Panc1 (cell line): ENCODE measurements around the gene UBE2E2. TPM values are rescaled to one million over a fixed set of nuclear protein-coding genes. Genes with fewer than 3 reads are reported as not detected.

Experiments
- ATAC-seq: fragments of 200-7000 bp; cut with Tn5 transposase; 2 replicates; pipeline ENCODE4 v1.9.1; 2020; ENCODE audit warnings: mild to moderate bottlenecking, moderate library complexity
- BruUV-seq: library from RNA; stranded (reverse); fragments of 400-500 nt; replicated peaks from 2 replicates; lab custom pipeline; 2021; lab: Mats Ljungman, UMichigan
- CTCF ChIA-PET: fragments of 300-600 bp; sonication (Branson Sonifier 250); formaldehyde crosslinking; loops from one replicate; lab custom pipeline; 2022; ENCODE audit warnings: antibody characterized with exemption; lab: Charles Lee
- POLR2A ChIA-PET: fragments of 300-600 bp; sonication (Branson Sonifier 250); formaldehyde crosslinking; loops from one replicate; lab custom pipeline; 2022; ENCODE audit warnings: antibody characterized with exemption; lab: Charles Lee
- DNase-seq: peaks from one replicate; pipeline ENCODE4 v3.0.0-alpha.2; 2010; ENCODE audit warnings: low read depth, low spot score
- H3K27ac ChIP-seq: 2 replicates; pipeline ENCODE4 v1.5.1; 2011; ENCODE audit warnings: mild to moderate bottlenecking, low read length, inconsistent platforms
- H3K27me3 ChIP-seq: fragments of 200-500 bp; sonication (Bioruptor generic); 2 replicates; pipeline ENCODE4 v1.6.0; 2014; ENCODE audit warnings: low read length, inconsistent platforms; ENCODE audit not compliant: control insufficient read depth, insufficient read depth
- H3K36me3 ChIP-seq: fragments of 200-500 bp; sonication (Bioruptor generic); 2 replicates; pipeline ENCODE4 v1.5.1; 2014; ENCODE audit warnings: inconsistent platforms, mild to moderate bottlenecking, low read length, moderate library complexity; ENCODE audit not compliant: control insufficient read depth, insufficient read depth
- H3K4me1 ChIP-seq: 2 replicates; pipeline ENCODE4 v1.5.1; 2011; ENCODE audit warnings: inconsistent platforms, mild to moderate bottlenecking, low read length, moderate library complexity; ENCODE audit not compliant: control insufficient read depth, insufficient read depth
- H3K4me3 ChIP-seq, 2 experiments: 2 replicates each; pipeline ENCODE4 v1.5.1; 2011 to 2012; ENCODE audit warnings: low read depth in 2 of 2, low read length in 2 of 2, mild to moderate bottlenecking in 2 of 2, inconsistent platforms in 1 of 2, moderate library complexity in 1 of 2
- H3K9me3 ChIP-seq: fragments of 200-500 bp; sonication (Bioruptor generic); 2 replicates; pipeline ENCODE4 v1.5.1; 2014; ENCODE audit warnings: low read depth, mild to moderate bottlenecking, inconsistent platforms, low read length, moderate library complexity; ENCODE audit not compliant: control insufficient read depth, insufficient read depth
- CTCF ChIP-seq: fragments of 450-650 bp; IDR thresholded peaks from 2 replicates; pipeline ENCODE4 v1.5.1; 2017; ENCODE audit warnings: mild to moderate bottlenecking
- POLR2AphosphoS5 ChIP-seq: IDR thresholded peaks from 2 replicates; pipeline ENCODE4 v1.6.1; 2012; ENCODE audit warnings: mild to moderate bottlenecking, low read depth, low read length, moderate library complexity
- REST ChIP-seq, 2 experiments: IDR thresholded peaks; 2 replicates each; pipeline ENCODE4 v1.6.1; 2011 to 2012; ENCODE audit warnings: low read depth in 2 of 2, control low read depth in 1 of 2, low read length in 1 of 2, mild to moderate bottlenecking in 1 of 2, moderate library complexity in 1 of 2; ENCODE audit not compliant: insufficient read depth in 1 of 2
- SIN3A ChIP-seq: IDR thresholded peaks from 2 replicates; pipeline ENCODE4 v1.6.1; 2012; ENCODE audit warnings: low read depth, mild to moderate bottlenecking, low read length, moderate library complexity, borderline replicate concordance; ENCODE audit not compliant: insufficient read depth
- TCF7L2 ChIP-seq: IDR thresholded peaks from 2 replicates; pipeline ENCODE4 v1.6.1; 2011; ENCODE audit warnings: mild to moderate bottlenecking, low read depth, low read length, inconsistent platforms
- in situ Hi-C: cut with HindIII; loops from 2 replicates; pipeline ENCODE4 v1.10.0; 2016; ENCODE audit warnings: low sequenced_read_pairs, low pct_unique_long_range_greater_than_20kb
- intact Hi-C: fragments of 100-400 bp; cut with micrococcal nuclease; formaldehyde crosslinking; loops from one replicate; pipeline ENCODE4 v1.10.0; 2022; ENCODE audit not compliant: unreplicated experiment
- total RNA-seq: library from RNA; stranded (reverse); gene quantifications from one replicate; pipeline ENCODE4 v1.2.1, GENCODE V29; 2021; ENCODE audit not compliant: unreplicated experiment

UBE2E2 gene
- total RNA-seq, 1 experiment from 2014 or later: 38.2 TPM

GRCh38 chr3:23619705-23620637 lies 416.8 kb downstream of the UBE2E2 start:
- Histone ChIP-seq H3K27ac (no peak overlapping the region), H3K27me3 (no peaks in the 10 kb centered on the region), H3K36me3 (no peaks in the 10 kb centered on the region), H3K4me3 (no peak overlapping the region), H3K4me1 (no peaks in the 10 kb centered on the region), H3K9me3 (no peaks in the 10 kb centered on the region)
- in situ Hi-C loops: no loop called here
- ChIA-PET POLR2A (interaction anchor here (0.6 kb wide), 1 partner anchor 189 kb away, joined by 4 read pairs; no protein-coding TSS in a partner anchor), CTCF (no interaction called here)
- intact Hi-C loops: no loop called here
- no peak for ATAC-seq
- BruUV-seq: no TSS peak
- TF ChIP-seq SIN3A: no peak
- no peak for TF ChIP-seq REST (IDR thresholded peaks at IDR 0.05; ENCODE audit: insufficient read depth in 1 of 2, low read depth in 2 of 2, low read length in 1 of 2)
- TF ChIP-seq CTCF: no peak
- TF ChIP-seq POLR2AphosphoS5: no peak
- TF ChIP-seq TCF7L2: no peak
- DNase-seq: no peak

- no TSS peak for BruUV-seq
- POLR2A ChIA-PET: no interaction called here
- CTCF ChIA-PET: no interaction called here
- Histone ChIP-seq H3K9me3 (no peaks in the 10 kb centered on the region), H3K27ac (no peak overlapping the region), H3K36me3 (no peaks in the 10 kb centered on the region), H3K4me3 (no peak overlapping the region), H3K4me1 (no peaks in the 10 kb centered on the region), H3K27me3 (no peaks in the 10 kb centered on the region)
- ATAC-seq (no peak), DNase-seq (no peak)
- TF ChIP-seq POLR2AphosphoS5: no peak
- TF ChIP-seq REST (IDR thresholded peaks at IDR 0.05; ENCODE audit: insufficient read depth in 1 of 2, low read depth in 2 of 2, low read length in 1 of 2): no peak
- no peak for TF ChIP-seq CTCF
- no peak for TF ChIP-seq TCF7L2
- no peak for TF ChIP-seq SIN3A
- in situ Hi-C loops (no loop called here), intact Hi-C loops (no loop called here)
Observed at GRCh38 chr3:23620638-23621015, 417.5 kb downstream of the UBE2E2 start.
